ENCODE results near the gene HMGB1. TPM values are rescaled to one million over a fixed set of nuclear protein-coding genes. Genes with fewer than 3 reads are reported as not detected.

The HMGB1 gene
- polyA plus RNA-seq, 6 donors from 2014 or later, result 649 to 840 (median 792) TPM

DNA sequence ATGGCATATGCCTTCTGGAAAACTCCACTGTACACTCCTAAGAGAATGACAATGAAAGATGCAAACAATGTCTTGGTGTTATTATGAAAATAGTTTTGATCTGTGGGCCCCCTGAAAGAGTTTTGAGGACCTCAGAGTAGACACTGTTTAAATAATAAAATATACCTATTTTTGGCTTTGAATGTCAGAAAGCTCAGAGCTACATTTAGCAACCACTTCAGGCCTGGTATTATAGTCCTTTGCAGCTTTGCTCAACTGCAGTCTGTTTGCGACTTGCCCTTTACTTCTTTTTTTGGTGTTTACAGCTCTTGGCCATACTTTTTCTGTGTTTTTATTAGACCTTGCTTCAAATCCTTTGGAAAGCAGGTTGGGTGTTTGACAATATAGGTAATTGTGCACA is 49.3 kb downstream of the HMGB1 start:
- H3K4me3 Mint-ChIP-seq, result peak overlapping the region in 2 of 8 donors; percentile 74 to 75
- no peaks in the 10 kb centered on the region for H3K9me3 Mint-ChIP-seq
- H3K27me3 Mint-ChIP-seq, result no peaks in the 10 kb centered on the region
- no peaks in the 10 kb centered on the region for H3K36me3 Mint-ChIP-seq
- peaks cover 57 to 93% (median 90%) of the 10 kb centered on the region in 3 donors for H3K4me1 Mint-ChIP-seq
- no peak for DNase-seq
- H3K27ac Mint-ChIP-seq, result peak overlapping the region in 2 of 6 donors; percentile 29 to 88
- no peak for ATAC-seq (ENCODE audit: low read depth in 2 of 2)

DNA sequence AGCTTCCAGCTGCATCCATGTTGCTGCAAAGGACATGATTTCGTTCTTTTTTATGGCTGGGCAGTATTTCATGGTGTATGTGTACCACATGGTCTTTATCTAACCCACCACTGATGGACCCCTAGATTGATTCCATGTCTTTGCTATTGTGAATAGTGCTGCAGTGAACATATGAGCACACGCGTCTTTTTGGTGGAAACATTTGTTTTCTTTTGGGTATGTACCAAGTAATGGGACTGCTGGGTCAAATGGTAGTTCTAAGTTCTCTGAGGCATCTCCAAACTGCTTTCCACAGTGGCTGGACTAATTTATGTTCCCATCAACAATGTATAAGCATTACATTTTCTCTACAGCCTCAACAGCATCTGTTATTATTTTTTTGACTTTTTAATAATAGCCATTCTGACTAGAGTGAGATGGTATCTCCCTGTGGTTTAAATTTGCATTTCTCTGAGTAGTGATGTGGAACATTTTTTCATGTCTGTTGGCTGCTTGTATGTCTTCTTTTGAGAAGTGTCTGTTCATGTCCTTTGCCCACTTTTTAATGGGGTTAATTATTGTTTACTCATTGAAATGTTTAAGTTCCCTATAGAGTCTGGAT is 50.2 kb downstream of the HMGB1 start:
- H3K9me3 Mint-ChIP-seq, result no peaks in the 10 kb centered on the region
- no peaks in the 10 kb centered on the region for H3K27me3 Mint-ChIP-seq
- H3K36me3 Mint-ChIP-seq, result no peaks in the 10 kb centered on the region
- peaks cover 48 to 87% (median 82%) of the 10 kb centered on the region in 3 donors for H3K4me1 Mint-ChIP-seq
- peak overlapping the region; percentile 43 to 80 (median 62) for H3K4me3 Mint-ChIP-seq
- ATAC-seq (ENCODE audit: low read depth in 2 of 2), result peak; percentile 85 to 91
- DNase-seq, result peak; percentile 65
- H3K27ac Mint-ChIP-seq, result peak overlapping the region; percentile 24 to 92 (median 84)

DNA sequence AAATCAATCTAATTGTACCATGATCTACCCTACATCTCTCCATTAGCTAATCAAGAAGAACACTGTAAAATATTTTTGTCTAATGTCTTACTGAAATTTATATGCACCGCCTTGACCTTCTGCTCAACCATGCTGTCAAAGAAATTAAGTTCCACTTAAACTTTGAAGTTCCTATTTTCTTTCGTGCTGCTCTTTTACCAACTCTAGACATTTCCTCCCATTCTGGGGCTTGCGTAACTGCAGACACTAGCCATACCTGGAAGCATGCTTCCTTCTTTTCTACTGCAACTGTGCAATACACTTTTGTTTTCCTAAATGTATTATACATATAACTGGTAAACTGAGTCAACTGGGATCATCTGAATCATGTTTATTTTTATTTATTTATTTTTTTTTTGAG is 51.9 kb downstream of the HMGB1 start:
- H3K27me3 Mint-ChIP-seq, result no peaks in the 10 kb centered on the region

DNA sequence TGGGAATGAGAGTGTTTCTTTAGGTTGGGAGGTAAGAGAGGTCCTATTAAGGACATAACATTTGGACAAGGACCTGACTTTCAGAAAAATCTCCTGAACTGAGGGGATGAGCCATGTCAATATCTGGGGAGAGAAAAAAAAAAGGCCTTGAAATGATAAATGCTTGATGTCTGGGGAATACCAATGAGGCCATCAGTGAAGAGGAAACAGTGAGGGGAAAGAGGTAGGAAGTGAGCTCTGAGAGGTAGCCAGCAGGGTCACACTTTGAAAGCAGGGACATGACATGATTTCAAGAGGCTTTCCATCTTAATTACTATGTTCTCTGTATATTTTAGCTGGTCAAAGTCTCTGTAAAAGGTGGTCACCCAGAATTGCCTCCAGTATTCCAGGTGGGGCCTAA is 53.4 kb downstream of the HMGB1 start:
- Mint-ChIP-seq H3K27me3 (no peaks in the 10 kb centered on the region), H3K9me3 (no peaks in the 10 kb centered on the region), H3K4me1 (peaks cover 48 to 86% (median 69%) of the 10 kb centered on the region in 3 donors), H3K27ac (peak overlapping the region in 1 of 6 donors; percentile 86), H3K36me3 (no peaks in the 10 kb centered on the region), H3K4me3 (peak overlapping the region in 2 of 8 donors; percentile 3 to 56)
- peak in 1 of 2 donors; percentile 13 for ATAC-seq (ENCODE audit: low read depth in 2 of 2)
- no peak for DNase-seq

More for the DNA sequence above, 51.9 kb downstream of the HMGB1 start:
- no peaks in the 10 kb centered on the region for H3K36me3 Mint-ChIP-seq
- peaks cover 54 to 88% (median 70%) of the 10 kb centered on the region in 3 donors for H3K4me1 Mint-ChIP-seq
- H3K9me3 Mint-ChIP-seq, result no peaks in the 10 kb centered on the region
- ATAC-seq (ENCODE audit: low read depth in 2 of 2) (no peak), DNase-seq (no peak)
- peak overlapping the region in 4 of 8 donors; percentile 2 to 54 (median 8) for H3K4me3 Mint-ChIP-seq
- peak overlapping the region in 3 of 6 donors; percentile 2 to 32 (median 23) for H3K27ac Mint-ChIP-seq

DNA sequence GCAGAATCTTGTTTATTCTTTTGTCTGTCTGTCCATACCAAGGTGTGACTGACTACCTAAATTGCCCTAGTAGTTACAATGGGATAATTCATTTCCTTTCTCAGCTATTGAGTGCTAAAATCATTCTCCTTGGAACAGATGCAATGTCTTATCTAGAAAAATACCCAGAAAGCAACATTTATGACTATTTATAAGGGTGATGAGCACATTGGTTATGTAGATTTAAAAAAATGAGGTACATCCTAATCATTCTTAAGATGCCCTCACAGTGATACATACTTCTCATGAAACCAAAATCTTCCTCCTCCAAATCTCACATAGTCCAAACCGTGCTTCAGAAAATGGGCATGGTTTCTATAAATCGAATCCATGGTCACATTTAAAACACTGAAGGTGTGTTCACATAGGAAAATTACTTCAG is 55.0 kb downstream of the HMGB1 start:
- Mint-ChIP-seq H3K9me3 (no peaks in the 10 kb centered on the region), H3K27me3 (no peaks in the 10 kb centered on the region), H3K4me1 (peaks cover 46 to 85% (median 69%) of the 10 kb centered on the region in 3 donors), H3K27ac (no peak overlapping the region), H3K4me3 (peak overlapping the region in 1 of 8 donors; percentile 25), H3K36me3 (no peaks in the 10 kb centered on the region)
- ATAC-seq (ENCODE audit: low read depth in 2 of 2), result no peak
- DNase-seq, result no peak

DNA sequence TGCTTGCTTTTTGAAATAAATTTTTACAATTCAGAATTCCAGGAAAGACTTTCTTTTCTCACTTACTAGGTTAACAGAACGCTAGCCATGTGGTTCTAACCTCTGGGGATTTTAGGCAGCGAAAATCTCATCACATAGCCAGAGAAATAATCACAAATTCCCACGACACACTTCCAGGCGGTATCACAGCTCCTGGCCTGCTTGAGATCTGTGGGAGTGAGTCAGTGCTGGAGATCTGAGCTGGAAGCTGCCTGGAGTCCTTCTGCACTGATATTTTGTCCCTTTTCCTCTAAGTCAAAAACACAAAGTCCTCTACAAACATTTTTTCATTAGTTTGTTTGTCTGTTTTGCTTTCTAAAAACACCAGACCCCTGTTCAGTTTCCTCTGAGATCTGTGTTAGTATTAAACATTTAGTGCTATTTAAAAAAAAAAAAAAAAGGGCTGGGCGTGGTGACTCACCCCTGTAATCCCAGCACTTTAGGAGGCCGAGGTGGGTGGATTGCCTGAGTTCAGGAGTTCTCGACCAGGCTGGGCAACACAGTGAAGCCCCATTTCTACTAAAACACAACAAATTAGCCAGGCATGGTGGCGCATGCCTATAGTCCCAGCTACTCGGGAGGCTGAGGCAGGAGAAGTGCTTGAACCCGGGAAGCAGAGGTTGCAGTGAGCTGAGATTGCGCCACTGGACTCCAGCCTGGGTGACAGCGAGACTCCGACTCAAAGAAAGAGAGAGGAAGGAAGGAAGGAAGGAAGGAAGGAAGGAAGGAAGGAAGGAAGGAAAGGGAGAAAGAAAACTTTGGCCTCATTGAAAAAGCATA is 55.6 kb downstream of the HMGB1 start:
- Mint-ChIP-seq H3K4me3 (peak overlapping the region in 2 of 8 donors; percentile 8 to 23), H3K27ac (peak overlapping the region in 4 of 6 donors; percentile 12 to 67 (median 58)), H3K27me3 (no peaks in the 10 kb centered on the region), H3K36me3 (no peaks in the 10 kb centered on the region), H3K9me3 (no peaks in the 10 kb centered on the region), H3K4me1 (peaks cover 39 to 79% (median 63%) of the 10 kb centered on the region in 3 donors)
- ATAC-seq (ENCODE audit: low read depth in 2 of 2) (no peak), DNase-seq (no peak)

DNA sequence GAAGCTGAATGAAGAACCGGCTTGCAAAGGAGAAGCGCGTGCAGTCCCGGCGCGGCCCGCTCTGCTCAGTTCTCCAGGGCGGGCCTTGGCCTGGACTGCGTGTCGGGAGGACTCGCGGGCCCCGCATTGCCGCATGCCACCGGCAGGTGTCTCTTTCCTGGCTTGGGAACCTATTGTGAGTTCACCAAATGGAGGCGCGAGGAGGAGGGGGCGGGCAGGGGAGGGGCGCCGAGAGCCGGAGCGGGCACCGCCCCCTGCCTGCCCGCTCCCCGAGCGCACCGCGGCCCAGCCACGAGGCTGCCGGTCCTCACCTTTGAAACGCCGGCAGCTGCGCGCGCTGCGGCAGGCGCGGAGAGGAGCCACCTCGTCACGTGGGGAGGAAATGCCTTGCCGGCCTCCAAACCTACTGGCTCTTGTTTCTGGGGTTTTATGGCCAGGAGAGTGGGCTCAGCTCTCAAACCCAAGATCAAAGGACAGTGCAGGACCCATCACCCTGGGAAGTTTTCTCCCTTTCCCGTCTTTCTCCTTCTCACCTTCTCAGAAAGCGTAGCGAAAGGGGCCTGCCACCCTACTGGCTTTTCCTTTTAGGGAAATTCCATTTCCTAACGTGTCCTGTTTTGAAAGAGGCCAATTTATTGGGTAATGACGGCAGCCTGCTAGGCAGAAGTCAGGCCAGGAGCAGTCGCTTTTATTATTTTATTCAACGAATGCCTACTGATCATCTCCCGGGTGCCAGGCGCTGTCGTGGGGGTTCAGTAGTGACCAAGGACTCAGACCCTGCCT is 57.2 kb downstream of the HMGB1 start:
- DNase-seq, result peak; percentile 89
- Mint-ChIP-seq H3K4me3 (peak overlapping the region; percentile 53 to 88 (median 72)), H3K4me1 (peaks cover 28 to 63% (median 47%) of the 10 kb centered on the region in 3 donors), H3K9me3 (no peaks in the 10 kb centered on the region), H3K27me3 (no peaks in the 10 kb centered on the region), H3K36me3 (no peaks in the 10 kb centered on the region), H3K27ac (peak overlapping the region; percentile 60 to 92 (median 74))
- ATAC-seq (ENCODE audit: low read depth in 2 of 2), result peak; percentile 87 to 88

DNA sequence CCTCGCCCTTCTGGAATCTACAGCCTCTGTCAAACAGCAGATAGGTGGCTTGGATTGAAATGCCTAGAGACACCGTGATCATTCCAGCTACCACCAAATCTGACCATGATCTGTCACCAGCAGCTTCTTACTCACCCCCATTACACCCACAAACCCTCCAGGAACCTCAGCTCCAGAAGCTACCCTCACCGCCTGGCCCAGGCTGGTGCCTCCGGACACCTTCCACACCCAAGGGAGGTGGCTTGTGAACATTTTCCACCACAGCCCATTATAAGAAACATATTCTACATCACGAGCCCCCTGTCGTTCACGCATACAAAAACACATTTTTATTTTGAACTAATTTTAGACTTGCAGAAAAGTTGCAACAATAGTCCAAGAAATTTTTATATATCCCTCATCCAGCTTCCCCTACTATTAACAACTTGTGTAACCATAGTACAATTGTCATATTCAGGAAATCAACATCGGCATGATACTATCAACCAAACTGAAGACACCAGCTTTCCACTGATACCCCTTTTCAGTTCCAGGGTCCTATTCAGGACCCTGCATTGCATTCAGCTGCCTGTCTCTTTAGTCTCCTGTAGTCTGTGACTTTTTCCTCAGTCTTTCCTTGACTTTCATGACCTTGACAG is 58.8 kb downstream of the HMGB1 start:
- Mint-ChIP-seq H3K27me3 (no peaks in the 10 kb centered on the region), H3K27ac (peak overlapping the region in 4 of 6 donors; percentile 17 to 56 (median 42)), H3K36me3 (no peaks in the 10 kb centered on the region), H3K4me1 (peaks cover 22 to 48% (median 32%) of the 10 kb centered on the region in 3 donors), H3K9me3 (no peaks in the 10 kb centered on the region), H3K4me3 (peak overlapping the region in 3 of 8 donors; percentile 15 to 61 (median 15))
- no peak for ATAC-seq (ENCODE audit: low read depth in 2 of 2)
- no peak for DNase-seq

Other genes starting within 250 kb of the HMGB1 start
- gene KATNAL1, start 158.4 kb downstream of the HMGB1 start, polyA plus RNA-seq (ENCODE audit: low read depth in 6 of 6), result 1 to 10 TPM; 3.7 to 8.9 (median 6.9) TPM
- gene UBE2L5, start 43.4 kb downstream of the HMGB1 start, polyA plus RNA-seq (ENCODE audit: low read depth in 6 of 6), result under 1 TPM in 2 of 6 donors, not detected in 4; 0.19 to 0.31 TPM
- 10 to 100 TPM; 29.8 to 50.0 (median 39.3) TPM for gene USPL1, start 152.0 kb upstream of the HMGB1 start, polyA plus RNA-seq (ENCODE audit: low read depth in 6 of 6)